Skeletal muscle satellite cell (primary cell): ENCODE results near the gene IQSEC2. TPM values are rescaled to one million over a fixed set of nuclear protein-coding genes. Genes with fewer than 3 reads are reported as not detected.
A peak's percentile ranks its signal among the peaks of the same experiment; 100 is the strongest.

Source experiments
- H3K27me3 ChIP-seq: 2 replicates; pipeline ENCODE4 v1.7.0; 2013; ENCODE audit warnings: low read length; ENCODE audit not compliant: control insufficient read depth, insufficient read depth
- H3K36me3 ChIP-seq: 2 replicates; pipeline ENCODE4 v1.7.0; 2013; ENCODE audit warnings: mild to moderate bottlenecking, control low read depth, low read length; ENCODE audit not compliant: insufficient read depth
- H3K4me1 ChIP-seq: 2 replicates; pipeline ENCODE4 v1.7.0; 2013; ENCODE audit warnings: low read length; ENCODE audit not compliant: control insufficient read depth, insufficient read depth
- H3K4me2 ChIP-seq: 2 replicates; pipeline ENCODE4 v1.7.0; 2013; ENCODE audit warnings: mild to moderate bottlenecking, low read length
- H3K4me3 ChIP-seq: 2 replicates; pipeline ENCODE4 v1.7.0; 2013; ENCODE audit warnings: low read length
- H3K9ac ChIP-seq: 2 replicates; pipeline ENCODE4 v1.7.0; 2013; ENCODE audit warnings: mild to moderate bottlenecking, low read depth, low read length, moderate library complexity
- H3K9me3 ChIP-seq: replicated peaks from 2 replicates; pipeline ENCODE4 v1.7.0; 2013; ENCODE audit warnings: mild to moderate bottlenecking, control low read depth, low read length
- small RNA-seq: library from RNA; depleted of rRNA; stranded (forward); fragments of <200 nt; gene quantifications from one replicate; pipeline ENCODE3, GENCODE V24; 2012

Gene IQSEC2

DNA sequence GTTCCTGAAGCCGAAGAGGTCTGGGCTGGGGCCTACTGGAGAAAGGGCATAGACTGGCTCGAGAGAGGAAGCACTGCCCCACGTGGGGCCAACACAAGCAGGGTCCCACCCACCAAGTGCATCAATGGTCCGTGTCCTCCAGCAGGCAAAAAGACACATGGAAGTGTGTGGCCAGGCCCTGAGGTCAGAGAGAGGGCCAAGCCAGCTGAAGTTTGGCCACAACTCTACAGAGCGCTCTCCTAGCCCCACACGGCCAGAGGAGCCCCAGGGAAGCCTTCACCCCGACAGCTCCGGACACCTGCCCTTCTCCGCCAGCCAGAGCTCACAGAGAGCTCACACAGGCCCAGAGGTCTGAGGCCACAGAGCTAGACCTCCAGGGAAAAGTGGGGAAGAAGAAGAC is 47.8 kb downstream of the IQSEC2 start:
- H3K36me3 ChIP-seq: no peaks in the 10 kb centered on the region
- no peak overlapping the region for H3K9ac ChIP-seq
- no peaks in the 10 kb centered on the region for H3K4me1 ChIP-seq
- peaks cover 30% of the 10 kb centered on the region for H3K27me3 ChIP-seq
- H3K4me3 ChIP-seq: no peak overlapping the region
- H3K4me2 ChIP-seq: no peak overlapping the region
- H3K9me3 ChIP-seq: no peaks in the 10 kb centered on the region

DNA sequence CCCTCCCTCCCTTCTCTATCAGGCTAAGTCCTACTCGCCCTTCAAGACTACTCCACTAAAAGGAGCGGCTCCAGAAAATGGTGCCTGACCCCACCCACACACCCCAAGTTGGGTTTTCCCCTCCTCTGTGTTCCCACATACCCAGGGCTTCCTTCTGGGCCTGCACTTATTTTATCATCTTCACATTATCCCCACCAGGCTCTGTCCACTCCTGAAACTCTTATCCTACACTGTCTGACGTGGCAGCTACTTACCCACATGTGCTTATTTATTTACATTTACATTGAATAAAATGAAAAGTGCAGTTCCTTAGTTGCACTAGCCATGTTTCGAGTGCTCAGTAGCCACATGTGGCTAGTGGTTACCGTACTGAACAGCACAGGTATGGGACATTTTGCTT is 51.3 kb downstream of the IQSEC2 start:
- Histone ChIP-seq H3K36me3 (no peaks in the 10 kb centered on the region), H3K4me3 (no peak overlapping the region), H3K9me3 (no peaks in the 10 kb centered on the region), H3K27me3 (peaks cover 17% of the 10 kb centered on the region), H3K9ac (no peak overlapping the region), H3K4me1 (peaks cover 5% of the 10 kb centered on the region), H3K4me2 (no peak overlapping the region)

DNA sequence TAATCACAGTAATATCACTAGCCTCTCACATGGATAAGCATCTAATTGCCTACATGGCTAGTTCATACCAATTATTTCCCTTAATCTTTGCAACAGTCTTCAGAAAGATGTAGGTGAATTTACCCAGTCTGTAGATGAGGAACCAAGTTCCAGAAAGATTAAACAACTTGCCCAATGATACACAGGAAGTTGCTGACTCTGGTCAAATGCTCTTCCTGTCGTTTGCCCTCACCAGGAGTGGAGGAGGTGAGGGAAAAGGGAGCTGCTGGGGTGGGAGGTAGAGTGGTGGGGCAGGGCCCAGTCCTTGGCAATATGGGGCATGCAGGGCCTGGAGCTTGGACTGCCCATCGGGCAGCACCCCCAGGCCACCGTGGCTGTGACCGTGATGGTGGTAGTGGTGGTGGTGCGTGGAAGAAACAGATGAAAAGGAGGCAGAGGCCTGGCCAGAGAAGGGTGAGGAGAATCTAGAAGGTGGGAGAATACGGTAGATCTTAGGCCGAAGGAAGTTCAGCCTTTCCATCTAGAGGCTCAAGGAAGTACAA is 54.1 kb downstream of the IQSEC2 start:
- no peak overlapping the region for H3K9ac ChIP-seq
- H3K4me3 ChIP-seq: no peak overlapping the region
- H3K36me3 ChIP-seq: peaks cover 5% of the 10 kb centered on the region
- H3K9me3 ChIP-seq: no peaks in the 10 kb centered on the region
- peaks cover 20% of the 10 kb centered on the region for H3K4me1 ChIP-seq
- peaks cover 13% of the 10 kb centered on the region for H3K27me3 ChIP-seq
- no peak overlapping the region for H3K4me2 ChIP-seq

DNA sequence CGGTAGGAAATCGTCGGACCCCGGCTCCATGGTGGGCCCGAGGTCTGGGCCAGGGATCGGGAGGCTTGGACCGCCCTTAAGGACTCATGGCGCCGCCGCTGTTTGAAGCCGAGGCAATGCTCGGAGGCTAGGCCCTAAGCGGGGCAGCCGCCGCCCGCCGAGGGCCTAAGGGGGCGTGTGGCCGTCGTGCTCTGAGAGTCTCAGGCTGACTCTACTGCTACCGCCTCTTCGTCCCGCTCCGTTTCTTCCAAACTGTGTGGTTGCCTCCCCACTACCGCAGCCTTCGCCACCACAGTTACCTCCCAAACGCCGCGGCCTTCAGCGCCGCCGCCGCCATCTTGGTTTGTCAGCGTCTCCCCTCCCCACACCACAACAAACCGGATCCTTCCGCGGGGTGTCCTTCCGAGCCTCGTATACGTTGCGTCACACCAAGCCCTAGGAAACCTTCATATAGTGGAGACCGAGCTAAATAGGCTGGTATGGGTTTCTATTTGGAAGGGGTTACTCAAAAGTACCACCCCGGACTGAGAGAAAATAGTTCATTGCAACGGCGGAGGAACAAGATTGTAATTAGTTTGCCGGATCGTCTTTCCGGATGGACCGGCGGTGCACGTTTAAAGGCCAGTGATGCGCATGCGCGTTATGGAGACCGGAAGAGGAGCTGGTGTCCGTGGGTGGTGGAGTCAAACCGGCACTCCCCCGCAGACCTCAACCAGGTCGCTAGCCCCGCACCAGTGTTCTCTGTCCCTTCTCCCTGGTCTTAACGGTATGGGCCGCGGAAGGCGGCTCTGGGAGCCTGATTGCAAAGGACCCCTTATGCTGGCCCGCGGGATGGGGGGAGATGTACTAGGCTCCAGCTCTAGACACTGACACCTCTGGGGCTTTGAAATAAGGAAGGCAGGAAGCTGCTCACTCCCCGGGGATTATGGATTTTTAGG is 56.3 kb downstream of the IQSEC2 start, which contains the start of gene KDM5C:
Gene KDM5C (minus strand): TSS at position 348 of the 938 bp plus-strand sequence. CDS start 318 bp downstream, at position 30.
- Histone ChIP-seq H3K36me3 (peaks cover 12% of the 10 kb centered on the region), H3K9me3 (no peaks in the 10 kb centered on the region), H3K4me1 (peaks cover 22% of the 10 kb centered on the region), H3K27me3 (no peaks in the 10 kb centered on the region), H3K4me2 (peak within 1 kb of the TSS; percentile 92), H3K9ac (peak within 1 kb of the TSS; percentile 99), H3K4me3 (peak within 1 kb of the TSS; percentile 92)

DNA sequence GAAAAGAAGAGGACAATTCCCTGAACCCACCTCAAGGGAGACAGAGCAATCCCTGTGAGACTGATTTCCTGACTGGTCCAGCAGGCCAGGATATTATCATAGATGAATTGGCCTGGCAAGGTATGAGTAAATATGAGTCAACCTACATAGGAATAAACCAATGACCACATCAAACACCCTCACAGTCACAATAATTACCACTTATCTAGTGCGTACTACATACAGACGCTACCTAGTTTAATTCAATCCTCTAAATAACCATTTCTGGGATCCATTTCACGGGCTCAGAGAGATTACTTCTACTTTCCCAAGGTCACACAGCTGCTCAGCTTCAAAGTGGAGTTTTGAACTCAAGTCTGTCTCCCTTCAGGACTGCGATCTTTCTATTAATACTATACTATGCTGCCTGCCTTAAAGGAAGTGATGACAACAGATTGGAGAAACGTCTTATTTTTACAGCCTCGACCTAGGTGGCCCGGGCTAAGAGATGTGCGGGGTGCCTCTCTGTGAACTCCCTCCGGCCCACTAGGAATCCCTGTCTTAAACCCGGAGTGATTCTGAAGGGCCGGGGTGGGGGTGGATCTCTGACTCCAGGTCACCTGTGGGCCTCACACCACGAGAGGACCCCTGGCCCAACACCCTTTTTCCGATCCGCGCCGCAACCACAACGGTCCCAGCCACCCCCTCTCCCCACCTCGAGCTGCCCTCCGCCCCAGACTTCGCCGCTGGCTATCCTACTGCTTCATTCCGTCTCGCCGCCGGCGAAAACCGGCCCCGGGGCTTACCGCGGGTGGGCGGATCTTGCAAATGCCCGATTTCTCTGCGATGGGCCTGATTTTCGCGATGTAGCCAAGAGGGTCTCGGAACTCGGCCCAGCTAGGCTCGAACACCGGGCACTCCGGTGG is 57.2 kb downstream of the IQSEC2 start:
- H3K4me1 ChIP-seq: peaks cover 22% of the 10 kb centered on the region
- peak overlapping the region; percentile 92 for H3K4me3 ChIP-seq
- peaks cover 21% of the 10 kb centered on the region for H3K36me3 ChIP-seq
- H3K27me3 ChIP-seq: no peaks in the 10 kb centered on the region
- H3K4me2 ChIP-seq: peak overlapping the region; percentile 92
- H3K9ac ChIP-seq: peak overlapping the region; percentile 99
- H3K9me3 ChIP-seq: no peaks in the 10 kb centered on the region

DNA sequence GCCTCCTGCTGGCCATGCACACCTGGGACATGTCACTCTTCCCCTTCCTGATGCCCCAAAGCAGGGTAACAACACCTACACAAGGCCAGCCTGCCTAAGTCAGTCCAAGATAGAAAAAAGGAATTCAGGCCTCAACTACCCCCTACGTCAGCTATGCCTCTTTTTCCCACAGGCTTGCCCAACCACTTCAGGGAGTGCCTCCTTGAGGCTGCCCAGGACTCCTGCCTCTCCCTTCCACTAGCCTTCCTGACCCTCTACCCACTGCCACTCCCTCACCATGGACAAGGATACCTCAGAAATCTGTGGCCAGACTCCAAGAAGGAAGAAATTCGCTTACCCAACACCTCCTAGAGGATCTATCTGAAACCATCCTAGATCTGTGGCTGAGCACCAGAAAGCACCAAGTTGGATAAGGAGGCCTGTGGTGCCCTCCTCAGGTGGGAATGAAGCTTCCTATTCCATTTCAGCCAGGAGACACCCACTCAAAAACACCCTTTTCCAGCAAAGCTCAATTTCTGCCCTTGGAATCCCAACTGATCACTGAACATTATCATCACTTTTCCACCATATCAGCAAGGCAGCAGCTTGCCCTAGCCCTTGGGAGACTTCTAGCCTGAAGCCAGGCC is 58.2 kb downstream of the IQSEC2 start:
- H3K4me1 ChIP-seq: peaks cover 22% of the 10 kb centered on the region
- peak overlapping the region; percentile 92 for H3K4me3 ChIP-seq
- no peaks in the 10 kb centered on the region for H3K9me3 ChIP-seq
- H3K36me3 ChIP-seq: peaks cover 31% of the 10 kb centered on the region
- peak overlapping the region; percentile 99 for H3K9ac ChIP-seq
- H3K27me3 ChIP-seq: no peaks in the 10 kb centered on the region
- peak overlapping the region; percentile 92 for H3K4me2 ChIP-seq

Small RNAs within 50 kb of the gene (small RNA-seq; reads per million reads assigned to genes)
- gene RF00019: not detected
